Adrenal gland (tissue), 5 donors: ENCODE measurements around the gene AMPH.

Experiments
- CTCF ChIP-seq, 6 experiments: fragments of 450-650 bp in 4 of 6; fragments of 200-600 bp in 2 of 6; sonication (generic) in 1 of 6; IDR thresholded peaks; 1 replicate in 5 of 6; 2 replicates in 1 of 6; pipeline versions ENCODE4 v1.5.1 to v1.8.0; 2016 to 2021; ENCODE audit warnings: antibody characterized with exemption in 6 of 6, mild to moderate bottlenecking in 2 of 6, moderate library complexity in 1 of 6
- POLR2A ChIP-seq, 2 donors: fragments of 450-650 bp; IDR thresholded peaks; one replicate each; pipeline ENCODE4 v1.6.1; 2017; ENCODE audit warnings: antibody characterized with exemption in 2 of 2, mild to moderate bottlenecking in 2 of 2, moderate library complexity in 1 of 2
- donor health status: DM: no; HTN: no; CAD: no.

GRCh38 chr7:38674513-38674912 is 43.3 kb upstream of the AMPH start:
- TF ChIP-seq CTCF (IDR thresholded peaks at IDR 0.05) (no peak), POLR2A (IDR thresholded peaks at IDR 0.05) (no peak)
